HG02642 (cell line): Measurements from ENCODE around the gene EXOSC3.

Experiments used
- ATAC-seq: cut with Tn5 transposase; IDR thresholded peaks from one replicate; pipeline ENCODE4 v1.9.1; 2021; ENCODE audit warnings: mild to moderate bottlenecking; ENCODE audit not compliant: unreplicated experiment, poor library complexity

Gene EXOSC3

GRCh38 chr9:37740128-37740527 lies 44.7 kb downstream of the EXOSC3 start:
- ATAC-seq, result no peak

DNA sequence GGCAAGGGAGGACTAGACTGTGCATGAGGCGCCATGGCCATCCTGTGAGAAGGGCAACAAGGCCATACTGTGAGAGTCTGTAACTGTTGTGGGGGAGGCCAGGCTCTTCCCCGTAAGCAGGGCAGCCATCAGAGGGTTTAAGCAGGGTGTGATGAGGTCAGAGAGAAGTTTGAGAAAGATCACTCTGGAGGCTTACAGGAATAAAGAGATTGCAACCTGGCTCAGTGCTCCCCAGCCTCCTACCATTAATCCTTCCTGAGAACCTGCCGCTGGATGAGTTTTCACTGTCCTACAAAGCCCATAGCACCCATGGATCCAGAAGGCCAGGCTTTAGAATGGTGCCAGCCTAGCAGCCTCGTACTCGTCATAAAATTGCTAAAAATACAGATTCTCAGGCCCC lies 45.6 kb downstream of the EXOSC3 start:
- no peak for ATAC-seq

DNA sequence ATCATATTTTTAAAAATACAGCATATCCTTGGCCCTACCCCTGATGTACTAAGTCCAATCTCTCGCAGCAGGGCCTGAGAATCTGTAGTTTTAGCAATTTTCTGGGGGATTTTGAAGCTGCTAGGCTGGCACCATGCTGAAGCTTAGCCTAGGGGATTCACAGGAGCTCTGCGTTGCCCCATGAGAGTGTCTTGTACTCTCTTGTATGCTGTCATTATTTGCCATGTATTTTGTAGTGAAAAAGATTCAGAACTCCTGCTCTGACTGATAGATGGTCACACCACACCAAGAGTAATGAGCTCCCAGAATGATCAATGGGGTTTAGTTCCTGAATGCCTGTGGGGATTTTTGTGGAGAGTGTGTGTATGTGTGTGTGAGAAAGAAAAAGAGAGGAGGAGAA lies 51.9 kb downstream of the EXOSC3 start:
- ATAC-seq, result no peak

DNA sequence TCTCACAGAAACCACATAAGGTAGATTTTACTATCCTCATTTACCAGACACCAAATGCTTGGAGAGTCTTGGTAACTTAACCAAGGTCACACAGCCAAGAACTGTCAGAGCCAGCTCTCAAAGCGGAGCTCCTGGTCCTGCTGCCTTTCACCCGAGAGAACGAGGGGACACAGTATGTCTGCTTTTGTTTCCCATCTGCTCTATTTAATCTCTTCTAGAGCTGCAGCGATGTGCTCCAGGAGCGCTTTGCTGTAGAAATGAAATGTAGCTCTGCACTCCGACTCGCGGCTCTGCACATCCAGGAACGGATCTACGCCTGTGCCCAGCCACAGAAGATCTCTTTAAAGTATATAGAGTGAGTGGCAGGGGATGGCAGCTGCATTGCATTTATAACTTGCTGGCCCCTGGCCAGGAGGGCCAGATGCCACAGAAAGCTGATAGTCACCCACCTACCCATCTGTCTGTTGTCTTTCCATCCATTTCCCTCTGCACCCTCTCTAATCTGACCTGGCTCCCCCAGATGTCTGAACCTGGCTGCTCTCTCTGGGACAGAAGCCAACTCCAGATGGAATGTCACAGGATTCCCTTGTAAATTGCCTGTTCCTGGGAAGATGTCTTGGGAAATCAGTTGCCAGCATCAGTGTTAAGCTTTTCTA lies 52.6 kb downstream of the EXOSC3 start:
- ATAC-seq, result no peak

GRCh38 chr9:37730839-37731238 lies 54.0 kb downstream of the EXOSC3 start:
- no peak for ATAC-seq

- ATAC-seq, result no peak
Measured at GRCh38 chr9:37730256-37730655, 54.6 kb downstream of the EXOSC3 start.
